WI38 (cell line): ENCODE data around the gene ACOT8.
A peak's percentile ranks its signal among the peaks of the same experiment; 100 is the strongest.
"Not testable (repeated sequence)": the region's sequence is repeated elsewhere in the genome, so short reads cannot be mapped to it uniquely, and the experiment has no call there.

Source experiments
- H3K4me3 ChIP-seq: 2 replicates; pipeline ENCODE4 v1.5.1; 2011; ENCODE audit warnings: low read depth, mild to moderate bottlenecking, control low read depth, low read length
- TF ChIP-seq, protein P1 (sequence below): IDR thresholded peaks from 2 replicates; pipeline ENCODE4 v1.5.1; 2012; ENCODE audit warnings: low read depth, mild to moderate bottlenecking, control low read depth, low read length

ACOT8 gene

DNA sequence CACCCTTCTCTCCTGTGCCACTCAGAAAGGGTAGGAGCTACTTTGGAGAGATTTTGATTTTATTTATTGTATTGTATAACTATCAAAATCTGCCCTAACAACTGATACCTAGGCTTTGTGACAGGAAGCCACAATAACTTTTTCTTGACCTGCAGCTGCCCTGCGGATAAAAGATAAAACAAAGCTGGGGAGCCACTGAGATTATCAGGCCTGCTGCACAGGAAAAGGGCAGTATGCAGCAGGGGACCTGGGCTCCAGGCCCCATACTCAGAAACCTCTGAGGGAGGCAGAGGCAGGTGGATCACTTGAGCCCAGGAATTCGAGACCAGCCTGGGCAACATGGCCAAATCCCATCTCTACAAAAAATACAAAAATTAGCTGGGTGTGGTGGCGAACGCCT is 24.6 kb downstream of the ACOT8 start:
- H3K4me3 ChIP-seq, result no peak overlapping the region
- TF ChIP-seq, protein P1, sequence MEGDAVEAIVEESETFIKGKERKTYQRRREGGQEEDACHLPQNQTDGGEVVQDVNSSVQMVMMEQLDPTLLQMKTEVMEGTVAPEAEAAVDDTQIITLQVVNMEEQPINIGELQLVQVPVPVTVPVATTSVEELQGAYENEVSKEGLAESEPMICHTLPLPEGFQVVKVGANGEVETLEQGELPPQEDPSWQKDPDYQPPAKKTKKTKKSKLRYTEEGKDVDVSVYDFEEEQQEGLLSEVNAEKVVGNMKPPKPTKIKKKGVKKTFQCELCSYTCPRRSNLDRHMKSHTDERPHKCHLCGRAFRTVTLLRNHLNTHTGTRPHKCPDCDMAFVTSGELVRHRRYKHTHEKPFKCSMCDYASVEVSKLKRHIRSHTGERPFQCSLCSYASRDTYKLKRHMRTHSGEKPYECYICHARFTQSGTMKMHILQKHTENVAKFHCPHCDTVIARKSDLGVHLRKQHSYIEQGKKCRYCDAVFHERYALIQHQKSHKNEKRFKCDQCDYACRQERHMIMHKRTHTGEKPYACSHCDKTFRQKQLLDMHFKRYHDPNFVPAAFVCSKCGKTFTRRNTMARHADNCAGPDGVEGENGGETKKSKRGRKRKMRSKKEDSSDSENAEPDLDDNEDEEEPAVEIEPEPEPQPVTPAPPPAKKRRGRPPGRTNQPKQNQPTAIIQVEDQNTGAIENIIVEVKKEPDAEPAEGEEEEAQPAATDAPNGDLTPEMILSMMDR, result no peak

DNA sequence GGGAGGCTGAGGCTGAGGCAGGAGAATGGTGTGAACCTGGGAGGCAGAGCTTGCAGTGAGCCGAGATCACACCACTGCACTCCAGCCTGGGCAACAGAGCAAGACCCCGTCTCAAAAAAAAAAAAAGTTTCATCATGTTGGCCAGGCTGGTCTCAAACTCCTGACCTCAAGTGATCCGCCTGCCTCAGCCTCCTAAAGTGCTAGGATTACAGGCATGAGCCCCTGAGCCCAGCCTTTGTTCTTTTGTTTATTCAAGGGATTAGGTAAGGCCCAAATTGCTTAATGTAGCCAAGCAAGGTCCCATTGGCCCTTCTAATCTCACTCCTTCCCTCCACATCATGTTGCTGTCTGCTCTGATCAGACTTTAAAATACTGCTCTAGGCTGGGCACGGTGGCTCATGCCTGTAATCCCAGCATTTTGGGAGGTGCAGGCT is 27.5 kb downstream of the ACOT8 start:
- H3K4me3 ChIP-seq, result not testable (repeated sequence)

- no peak overlapping the region for H3K4me3 ChIP-seq
- TF ChIP-seq, protein P1, result no peak
Observed at GRCh38 chr20:45828589-45828988, 28.6 kb downstream of the ACOT8 start.

GRCh38 chr20:45827712-45828111 is 29.5 kb downstream of the ACOT8 start:
- TF ChIP-seq, protein P1, result no peak
- H3K4me3 ChIP-seq, result no peak overlapping the region

DNA sequence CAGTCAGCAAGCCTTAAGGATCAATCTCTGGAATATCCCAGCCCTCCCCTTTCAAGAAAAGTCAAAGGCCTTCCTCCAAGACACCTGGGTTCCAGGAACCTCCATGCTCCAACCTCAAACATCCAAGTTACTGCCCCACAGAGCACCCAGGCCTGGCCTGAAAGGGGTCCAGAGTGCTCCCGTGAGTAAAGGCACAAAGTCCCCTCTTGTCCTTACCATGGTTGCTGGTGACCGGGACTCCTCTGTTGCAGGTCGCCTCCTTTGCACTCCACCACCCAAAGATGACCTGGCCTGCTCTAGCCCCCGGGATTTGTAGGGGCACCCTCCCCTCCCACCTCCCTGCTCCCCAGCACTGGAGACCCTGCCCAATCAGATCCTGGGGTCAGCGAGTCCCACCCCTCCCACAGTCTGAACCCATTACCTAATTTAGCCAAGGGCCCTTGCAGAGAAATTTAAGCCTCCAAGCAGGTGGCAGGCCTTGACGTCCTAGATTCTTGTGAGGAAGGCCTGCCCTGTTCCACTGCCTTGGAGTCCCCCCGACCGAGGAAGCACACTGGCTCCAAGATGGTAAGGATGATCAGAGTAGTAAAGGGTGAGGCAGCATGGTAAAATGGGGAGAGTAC is 30.1 kb downstream of the ACOT8 start, which contains the start of gene TNNC2:
TNNC2 (minus strand) TSS at position 283 of the 623 bp plus-strand sequence; CDS start at position 219, 64 bp downstream.
- no peak within 1 kb of the TSS for H3K4me3 ChIP-seq
- TF ChIP-seq, protein P1, result no peak

DNA sequence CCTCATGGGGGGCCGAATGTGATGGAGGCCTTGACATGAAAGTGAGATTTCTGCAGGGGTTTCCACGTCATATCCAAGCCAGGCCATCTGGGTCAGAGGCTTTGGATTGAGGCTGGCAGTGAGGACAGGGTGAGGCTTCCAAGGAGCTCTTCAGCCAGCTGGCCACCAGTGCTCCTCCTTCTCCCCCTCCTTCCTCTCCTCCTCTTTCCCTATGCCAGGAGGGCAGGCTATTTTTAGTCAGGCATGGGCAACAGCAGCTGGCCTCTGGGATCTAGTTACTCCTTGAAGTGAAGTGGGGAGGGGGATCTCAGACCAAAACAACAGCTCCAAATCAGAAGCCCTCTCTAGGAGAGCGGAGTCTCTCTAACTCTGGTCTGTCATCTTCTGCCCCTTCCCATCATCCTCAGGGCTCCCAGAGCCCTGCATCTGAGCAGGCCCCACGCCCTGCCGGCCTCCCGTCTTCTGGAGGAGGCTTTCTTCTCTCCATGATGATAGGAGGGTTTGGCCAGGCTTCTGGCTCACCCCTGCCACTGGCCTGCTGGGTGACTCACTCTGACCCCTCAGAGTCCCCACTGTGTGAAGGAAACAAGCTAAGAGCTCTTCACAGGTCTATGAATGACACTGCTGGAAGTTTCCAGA is 30.7 kb downstream of the ACOT8 start:
- TF ChIP-seq, protein P1, result no peak
- H3K4me3 ChIP-seq, result no peak overlapping the region

- H3K4me3 ChIP-seq, result no peak overlapping the region
- TF ChIP-seq, protein P1, result 0 out of 2 replicates have a peak, but pooled peaks have one; percentile 18
Observed at GRCh38 chr20:45823949-45824835, 33.0 kb downstream of the ACOT8 start.
